ENCODE data around the gene SLC8B1. TPM values are rescaled to one million over a fixed set of nuclear protein-coding genes. Genes with fewer than 3 reads are reported as not detected.

SLC8B1 gene
- total and polyA plus RNA-seq, 2 donors (not counting 1 experiment from before 2014, with no cell fraction given) = 16.7 to 16.8 TPM

DNA sequence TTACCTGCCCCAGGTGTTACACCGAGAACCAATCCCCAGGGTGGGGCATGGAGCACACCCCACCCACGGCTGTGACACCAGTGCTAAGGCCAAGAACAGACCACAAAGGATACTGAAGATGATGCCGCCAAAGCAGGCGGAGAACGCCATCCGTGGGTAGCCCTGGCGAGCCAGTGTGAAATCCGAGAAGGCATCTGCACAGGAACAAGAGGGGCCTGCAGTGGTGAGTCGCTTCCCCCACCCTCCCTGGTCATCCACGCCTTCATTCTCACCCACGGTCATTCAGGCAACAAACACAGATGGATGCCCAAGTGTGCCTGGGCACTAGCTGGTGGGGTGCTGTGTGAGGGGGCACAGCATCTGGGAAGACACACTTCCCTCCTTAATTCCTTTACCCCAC is 28.5 kb downstream of the SLC8B1 start:
- Histone ChIP-seq H4K20me1 (ENCODE audit: control insufficient read depth, extremely low read depth, insufficient read depth, low read length) (no peaks in the 10 kb centered on the region), H3K79me2 (ENCODE audit: control insufficient read depth, insufficient read depth, low read length) (no peaks in the 10 kb centered on the region), H3K9me3 (ENCODE audit: control insufficient read depth, insufficient read depth, low read depth, low read length) (no peaks in the 10 kb centered on the region), H3K4me2 (ENCODE audit: extremely low read depth, insufficient read depth, low read length) (no peak overlapping the region), H3K4me3 (replicated peaks in 1 of 4; ENCODE audit: control extremely low read depth in 1 of 4, insufficient read depth in 1 of 4, low read depth in 3 of 4, low read length in 4 of 4) (no peak overlapping the region), H2AFZ (ENCODE audit: low read length) (no peak overlapping the region), H3K27ac (ENCODE audit: insufficient read depth, low read length) (no peak overlapping the region), H3K36me3 (ENCODE audit: control insufficient read depth, insufficient read depth, low read length) (peaks cover 4% of the 10 kb centered on the region), H3K27me3 (ENCODE audit: control insufficient read depth, insufficient read depth, low read length) (no peaks in the 10 kb centered on the region), H3K4me1 (ENCODE audit: control insufficient read depth, extremely low read depth, insufficient read depth, low read length) (no peaks in the 10 kb centered on the region), H3K9ac (ENCODE audit: insufficient read depth, low read length) (no peak overlapping the region)
- DNase-seq (ENCODE audit: low read depth in 2 of 2) = peak in 1 of 2 donors; percentile 23
- TF ChIP-seq, protein P1, sequence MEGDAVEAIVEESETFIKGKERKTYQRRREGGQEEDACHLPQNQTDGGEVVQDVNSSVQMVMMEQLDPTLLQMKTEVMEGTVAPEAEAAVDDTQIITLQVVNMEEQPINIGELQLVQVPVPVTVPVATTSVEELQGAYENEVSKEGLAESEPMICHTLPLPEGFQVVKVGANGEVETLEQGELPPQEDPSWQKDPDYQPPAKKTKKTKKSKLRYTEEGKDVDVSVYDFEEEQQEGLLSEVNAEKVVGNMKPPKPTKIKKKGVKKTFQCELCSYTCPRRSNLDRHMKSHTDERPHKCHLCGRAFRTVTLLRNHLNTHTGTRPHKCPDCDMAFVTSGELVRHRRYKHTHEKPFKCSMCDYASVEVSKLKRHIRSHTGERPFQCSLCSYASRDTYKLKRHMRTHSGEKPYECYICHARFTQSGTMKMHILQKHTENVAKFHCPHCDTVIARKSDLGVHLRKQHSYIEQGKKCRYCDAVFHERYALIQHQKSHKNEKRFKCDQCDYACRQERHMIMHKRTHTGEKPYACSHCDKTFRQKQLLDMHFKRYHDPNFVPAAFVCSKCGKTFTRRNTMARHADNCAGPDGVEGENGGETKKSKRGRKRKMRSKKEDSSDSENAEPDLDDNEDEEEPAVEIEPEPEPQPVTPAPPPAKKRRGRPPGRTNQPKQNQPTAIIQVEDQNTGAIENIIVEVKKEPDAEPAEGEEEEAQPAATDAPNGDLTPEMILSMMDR (conservative IDR thresholded peaks at IDR 0.05 in 1 of 2, IDR thresholded peaks at IDR 0.05 in 1 of 2; ENCODE audit: low read depth in 1 of 2, low read length in 2 of 2) = no peak
- no peak for TF ChIP-seq EZH2 (IDR thresholded peaks at IDR 0.05; ENCODE audit: low read length, missing control alignments)

- Histone ChIP-seq H3K9ac (ENCODE audit: insufficient read depth, low read length) (no peak overlapping the region), H3K4me3 (replicated peaks in 1 of 4; ENCODE audit: control extremely low read depth in 1 of 4, insufficient read depth in 1 of 4, low read depth in 3 of 4, low read length in 4 of 4) (no peak overlapping the region), H3K27me3 (ENCODE audit: control insufficient read depth, insufficient read depth, low read length) (no peaks in the 10 kb centered on the region), H4K20me1 (ENCODE audit: control insufficient read depth, extremely low read depth, insufficient read depth, low read length) (no peaks in the 10 kb centered on the region), H3K4me2 (ENCODE audit: extremely low read depth, insufficient read depth, low read length) (no peak overlapping the region), H3K9me3 (ENCODE audit: control insufficient read depth, insufficient read depth, low read depth, low read length) (no peaks in the 10 kb centered on the region), H3K36me3 (ENCODE audit: control insufficient read depth, insufficient read depth, low read length) (peaks cover 4% of the 10 kb centered on the region), H3K27ac (ENCODE audit: insufficient read depth, low read length) (no peak overlapping the region), H3K4me1 (ENCODE audit: control insufficient read depth, extremely low read depth, insufficient read depth, low read length) (no peaks in the 10 kb centered on the region), H2AFZ (ENCODE audit: low read length) (no peak overlapping the region), H3K79me2 (ENCODE audit: control insufficient read depth, insufficient read depth, low read length) (no peaks in the 10 kb centered on the region)
- no peak for DNase-seq (ENCODE audit: low read depth in 2 of 2)
- TF ChIP-seq, protein P1 (conservative IDR thresholded peaks at IDR 0.05 in 1 of 2, IDR thresholded peaks at IDR 0.05 in 1 of 2; ENCODE audit: low read depth in 1 of 2, low read length in 2 of 2) = no peak
- TF ChIP-seq EZH2 (IDR thresholded peaks at IDR 0.05; ENCODE audit: low read length, missing control alignments) = no peak
Observed at GRCh38 chr12:113305281-113305856, 29.5 kb downstream of the SLC8B1 start.

- Histone ChIP-seq H3K36me3 (ENCODE audit: control insufficient read depth, insufficient read depth, low read length) (peaks cover 4% of the 10 kb centered on the region), H4K20me1 (ENCODE audit: control insufficient read depth, extremely low read depth, insufficient read depth, low read length) (no peaks in the 10 kb centered on the region), H3K4me2 (ENCODE audit: extremely low read depth, insufficient read depth, low read length) (no peak overlapping the region), H3K27ac (ENCODE audit: insufficient read depth, low read length) (no peak overlapping the region), H3K4me3 (replicated peaks in 1 of 4; ENCODE audit: control extremely low read depth in 1 of 4, insufficient read depth in 1 of 4, low read depth in 3 of 4, low read length in 4 of 4) (no peak overlapping the region), H2AFZ (ENCODE audit: low read length) (no peak overlapping the region), H3K4me1 (ENCODE audit: control insufficient read depth, extremely low read depth, insufficient read depth, low read length) (peaks cover 12% of the 10 kb centered on the region), H3K79me2 (ENCODE audit: control insufficient read depth, insufficient read depth, low read length) (no peaks in the 10 kb centered on the region), H3K27me3 (ENCODE audit: control insufficient read depth, insufficient read depth, low read length) (no peaks in the 10 kb centered on the region), H3K9ac (ENCODE audit: insufficient read depth, low read length) (no peak overlapping the region), H3K9me3 (ENCODE audit: control insufficient read depth, insufficient read depth, low read depth, low read length) (no peaks in the 10 kb centered on the region)
- TF ChIP-seq, protein P1 (conservative IDR thresholded peaks at IDR 0.05 in 1 of 2, IDR thresholded peaks at IDR 0.05 in 1 of 2; ENCODE audit: low read depth in 1 of 2, low read length in 2 of 2) = no peak
- no peak for TF ChIP-seq EZH2 (IDR thresholded peaks at IDR 0.05; ENCODE audit: low read length, missing control alignments)
- no peak for DNase-seq (ENCODE audit: low read depth in 2 of 2)
Observed at GRCh38 chr12:113302886-113303640, 31.8 kb downstream of the SLC8B1 start.

Data from fibroblast of lung (primary cell).